ENCODE data around the gene PATJ.

PATJ gene

GRCh38 chr1:61869691-61870109 is 127.4 kb downstream of the PATJ start:
- POLR2A ChIA-PET = no interaction called here
- TF ChIP-seq ZSCAN5A (tag by site-specific recombination; IDR thresholded peaks at IDR 0.05) (no peak), ZSCAN4 (tag by site-specific recombination; IDR thresholded peaks at IDR 0.05) (no peak), KLF17 (tag by site-specific recombination; IDR thresholded peaks at IDR 0.05) (no peak), ZNF645 (tag by site-specific recombination; IDR thresholded peaks at IDR 0.05) (no peak), ZNF311 (tag by site-specific recombination; IDR thresholded peaks at IDR 0.05; ENCODE audit: borderline replicate concordance) (no peak), BCL6B (tag by site-specific recombination; IDR thresholded peaks at IDR 0.05) (no peak), TCF7L2 (IDR thresholded peaks at IDR 0.05; ENCODE audit: borderline replicate concordance, low read depth, low read length) (no peak), ZNF776 (tag by site-specific recombination; IDR thresholded peaks at IDR 0.05; ENCODE audit: borderline replicate concordance) (no peak), GLIS1 (tag by site-specific recombination; IDR thresholded peaks at IDR 0.05) (no peak), ZNF248 (tag by site-specific recombination; IDR thresholded peaks at IDR 0.05) (no peak), ZNF132 (tag by site-specific recombination; IDR thresholded peaks at IDR 0.05; ENCODE audit: borderline replicate concordance) (no peak), ELK4 (IDR thresholded peaks at IDR 0.05; ENCODE audit: borderline replicate concordance, low read depth, low read length) (no peak)
- TF ChIP-seq, protein P1, sequence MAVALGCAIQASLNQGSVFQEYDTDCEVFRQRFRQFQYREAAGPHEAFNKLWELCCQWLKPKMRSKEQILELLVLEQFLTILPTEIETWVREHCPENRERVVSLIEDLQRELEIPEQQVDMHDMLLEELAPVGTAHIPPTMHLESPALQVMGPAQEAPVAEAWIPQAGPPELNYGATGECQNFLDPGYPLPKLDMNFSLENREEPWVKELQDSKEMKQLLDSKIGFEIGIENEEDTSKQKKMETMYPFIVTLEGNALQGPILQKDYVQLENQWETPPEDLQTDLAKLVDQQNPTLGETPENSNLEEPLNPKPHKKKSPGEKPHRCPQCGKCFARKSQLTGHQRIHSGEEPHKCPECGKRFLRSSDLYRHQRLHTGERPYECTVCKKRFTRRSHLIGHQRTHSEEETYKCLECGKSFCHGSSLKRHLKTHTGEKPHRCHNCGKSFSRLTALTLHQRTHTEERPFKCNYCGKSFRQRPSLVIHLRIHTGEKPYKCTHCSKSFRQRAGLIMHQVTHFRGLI (tag by site-specific recombination; IDR thresholded peaks at IDR 0.05) = no peak
- CTCF ChIA-PET = no interaction called here
- Histone ChIP-seq H3K36me3 (ENCODE audit: control insufficient read depth in 2 of 2, insufficient read depth in 1 of 2, low read length in 2 of 2) (peaks cover 6 to 35% of the 10 kb centered on the region in 2 experiments; a peak in 2 of 3 replicates), H3K4me1 (ENCODE audit: control insufficient read depth, insufficient read depth, low read length) (no peaks in the 10 kb centered on the region), H3K9me3 (ENCODE audit: control insufficient read depth, insufficient read depth, low read depth, low read length) (peaks cover 3% of the 10 kb centered on the region), H3K27ac (ENCODE audit: extremely low read depth, low read depth, low read length) (no peak overlapping the region), H3K4me3 (ENCODE audit: low read depth, low read length) (no peak overlapping the region)

DNA sequence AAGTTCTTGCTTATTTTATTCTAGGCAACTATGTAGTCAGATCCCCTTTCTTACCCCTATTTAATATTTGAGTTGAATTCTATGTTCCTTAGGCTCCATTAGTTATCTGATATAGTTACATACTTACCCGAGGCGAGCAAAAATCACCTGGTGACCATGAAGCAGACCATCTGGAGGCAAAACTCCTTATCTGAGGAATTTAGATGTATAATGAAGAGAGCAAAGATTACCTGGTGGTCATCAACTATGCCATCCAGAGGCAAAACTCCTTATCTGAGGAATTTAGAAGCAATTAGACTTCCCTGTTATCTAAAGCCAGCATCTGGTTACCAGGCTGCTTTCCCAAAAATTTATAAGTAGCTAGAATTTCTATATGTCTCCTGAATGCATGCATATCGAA is 129.9 kb downstream of the PATJ start:
- Histone ChIP-seq H3K4me3 (ENCODE audit: low read depth, low read length) (no peak overlapping the region), H3K9me3 (ENCODE audit: control insufficient read depth, insufficient read depth, low read depth, low read length) (peaks cover 3% of the 10 kb centered on the region), H3K27ac (ENCODE audit: extremely low read depth, low read depth, low read length) (no peak overlapping the region), H3K4me1 (ENCODE audit: control insufficient read depth, insufficient read depth, low read length) (no peaks in the 10 kb centered on the region), H3K36me3 (ENCODE audit: control insufficient read depth in 2 of 2, insufficient read depth in 1 of 2, low read length in 2 of 2) (peaks cover 6 to 38% of the 10 kb centered on the region in 2 experiments)
- POLR2A ChIA-PET = no interaction called here
- CTCF ChIA-PET = interaction anchor here (1.4 kb wide), 1 partner anchor 22 kb away, joined by 3 read pairs; no protein-coding TSS in a partner anchor
- no peak for TF ChIP-seq ZNF266 (tag by site-specific recombination; IDR thresholded peaks at IDR 0.05; ENCODE audit: low read depth)
